Measurements from ENCODE around the gene PCDHAC1.
"Not testable (repeated sequence)": the region's sequence is repeated elsewhere in the genome, so short reads cannot be mapped to it uniquely, and the experiment has no call there.

Gene PCDHAC1

GRCh38 chr5:140925806-140926442 lies at the start of gene PCDHAC1:
Gene PCDHAC1, plus strand, starts transcription at chr5:140926299. Its CDS starts 594 bp downstream, at chr5:140926893.
- no peak for DNase-seq

GRCh38 chr5:140876541-140877261 lies 49.4 kb upstream of the PCDHAC1 start:
- DNase-seq: not testable (repeated sequence)

- DNase-seq: no peak
Measured at GRCh38 chr5:140877262-140877581, 48.9 kb upstream of the PCDHAC1 start.

GRCh38 chr5:140881889-140882590 lies 44.1 kb upstream of the PCDHAC1 start, which contains the start of gene PCDHA13:
Gene PCDHA13, plus strand, starts transcription at chr5:140882124. Its CDS starts 145 bp downstream, at chr5:140882269.
- no peak for DNase-seq

- no peak for DNase-seq
Measured at GRCh38 chr5:140882591-140882899, 43.6 kb upstream of the PCDHAC1 start.

GRCh38 chr5:140883373-140883772 lies 42.7 kb upstream of the PCDHAC1 start:
- DNase-seq: no peak

- no peak for DNase-seq
Measured at GRCh38 chr5:140883927-140884697, 42.0 kb upstream of the PCDHAC1 start.

- DNase-seq: no peak
Measured at GRCh38 chr5:140916325-140916724, 9.8 kb upstream of the PCDHAC1 start.

GRCh38 chr5:140923601-140924000 lies 2.5 kb upstream of the PCDHAC1 start:
- DNase-seq: no peak

GRCh38 chr5:140926443-140927227 lies 536 bp downstream of the PCDHAC1 start:
- DNase-seq: peak; percentile 1

- no peak for DNase-seq
Measured at GRCh38 chr5:140927228-140927573, 1.1 kb downstream of the PCDHAC1 start.

- DNase-seq: no peak
Measured at GRCh38 chr5:140934964-140935606, 9.0 kb downstream of the PCDHAC1 start.

GRCh38 chr5:140946578-140946977 lies 20.5 kb downstream of the PCDHAC1 start:
- no peak for DNase-seq

- no peak for DNase-seq
Measured at GRCh38 chr5:140951636-140952035, 25.5 kb downstream of the PCDHAC1 start.

GRCh38 chr5:140953234-140953633 lies 27.1 kb downstream of the PCDHAC1 start:
- no peak for DNase-seq

- DNase-seq: no peak
Measured at GRCh38 chr5:140962190-140962589, 36.1 kb downstream of the PCDHAC1 start.

- no peak for DNase-seq
Measured at GRCh38 chr5:140964356-140964755, 38.3 kb downstream of the PCDHAC1 start.

GRCh38 chr5:140965905-140966292 lies 39.8 kb downstream of the PCDHAC1 start:
- DNase-seq: no peak

- DNase-seq: no peak
Measured at GRCh38 chr5:140966293-140967225, 40.5 kb downstream of the PCDHAC1 start, which contains the start of gene PCDHAC2. Gene PCDHAC2, plus strand, starts transcription at chr5:140966476. Its CDS starts 291 bp downstream, at chr5:140966767.

- no peak for DNase-seq
Measured at GRCh38 chr5:140967226-140967893, 41.3 kb downstream of the PCDHAC1 start.

All from hematopoietic multipotent progenitor cell treated with erythropoietin and hydrocortisone succinate and interleukin-3 and kit ligand, for 8 days (in vitro differentiated cells).